Smooth muscle cell (in vitro differentiated cells): Measurements from ENCODE around the gene SNAPIN. TPM values are rescaled to one million over a fixed set of nuclear protein-coding genes. Genes with fewer than 3 reads are reported as not detected.

Experiments
- DNase-seq: peaks from one replicate; lab custom pipeline; 2025; ENCODE audit not compliant: unreplicated experiment; lab: John Stamatoyannopoulos, UW
- H2AFZ ChIP-seq: fragments of 200-600 bp; sonication (generic); 2 replicates; pipeline ENCODE4 v1.6.0; 2016; ENCODE audit warnings: antibody characterized with exemption, low read depth, mild to moderate bottlenecking
- H3F3A ChIP-seq: fragments of 200-600 bp; sonication (generic); 2 replicates; pipeline ENCODE4 v1.6.0; 2017; ENCODE audit warnings: antibody characterized with exemption, low read depth
- H3K27ac ChIP-seq: fragments of 200-600 bp; sonication (generic); 2 replicates; pipeline ENCODE4 v1.5.1; 2016; ENCODE audit warnings: low read depth, mild to moderate bottlenecking
- H3K27me3 ChIP-seq: fragments of 200-600 bp; sonication (generic); 2 replicates; pipeline ENCODE4 v1.6.1; 2016; ENCODE audit warnings: low read depth, mild to moderate bottlenecking
- H3K36me3 ChIP-seq: fragments of 200-600 bp; sonication (generic); 2 replicates; pipeline ENCODE4 v1.5.1; 2016; ENCODE audit warnings: low read depth
- H3K4me1 ChIP-seq: fragments of 200-600 bp; sonication (generic); 2 replicates; pipeline ENCODE4 v1.5.1; 2016; ENCODE audit warnings: low read depth
- H3K4me2 ChIP-seq: fragments of 200-600 bp; sonication (generic); 2 replicates; pipeline ENCODE4 v1.6.0; 2016; ENCODE audit warnings: mild to moderate bottlenecking
- H3K4me3 ChIP-seq: fragments of 200-600 bp; sonication (generic); 2 replicates; pipeline ENCODE4 v1.5.1; 2016; ENCODE audit warnings: mild to moderate bottlenecking
- H3K79me2 ChIP-seq: fragments of 200-600 bp; sonication (generic); 2 replicates; pipeline ENCODE4 v1.6.0; 2016; ENCODE audit warnings: low read depth, mild to moderate bottlenecking
- H3K9ac ChIP-seq: fragments of 200-600 bp; sonication (generic); 2 replicates; pipeline ENCODE4 v1.6.0; 2016; ENCODE audit warnings: low read depth
- H3K9me3 ChIP-seq: fragments of 200-600 bp; sonication (generic); replicated peaks from 2 replicates; pipeline ENCODE4 v1.5.1; 2016; ENCODE audit warnings: low read depth
- H4K20me1 ChIP-seq: fragments of 200-600 bp; sonication (generic); 2 replicates; pipeline ENCODE4 v1.6.0; 2016; ENCODE audit warnings: low read depth
- WGBS: methylation state at CpG from one replicate; pipeline ENCODE4 v1.1.7; 2016; ENCODE audit warnings: low lambda C conversion rate; 5-methylcytosine and 5-hydroxymethylcytosine counted together
- polyA plus RNA-seq: library from polyadenylated mRNA; unstranded; fragments of >200 nt; fragmentation: Nextera tagmentation; extraction: Ambion mirVana; gene quantifications from 2 replicates; pipeline ENCODE4 v1.2.1, GENCODE V29; 2016
- total RNA-seq: library from RNA; depleted of rRNA; stranded (reverse); fragments of >200 nt; gene quantifications from 2 replicates; pipeline ENCODE4 v1.2.3, GENCODE V29; 2014
- TF ChIP-seq, protein P1 (sequence below): fragments of 200-600 bp; sonication (generic); IDR thresholded peaks from 2 replicates; pipeline ENCODE4 v1.5.1; 2017; ENCODE audit warnings: borderline replicate concordance, mild to moderate bottlenecking, antibody characterized with exemption; ENCODE audit not compliant: insufficient read depth, poor library complexity, severe bottlenecking

SNAPIN gene
- total and polyA plus RNA-seq, 2 experiments from 2014 or later: 52.0 to 65.5 TPM

DNA sequence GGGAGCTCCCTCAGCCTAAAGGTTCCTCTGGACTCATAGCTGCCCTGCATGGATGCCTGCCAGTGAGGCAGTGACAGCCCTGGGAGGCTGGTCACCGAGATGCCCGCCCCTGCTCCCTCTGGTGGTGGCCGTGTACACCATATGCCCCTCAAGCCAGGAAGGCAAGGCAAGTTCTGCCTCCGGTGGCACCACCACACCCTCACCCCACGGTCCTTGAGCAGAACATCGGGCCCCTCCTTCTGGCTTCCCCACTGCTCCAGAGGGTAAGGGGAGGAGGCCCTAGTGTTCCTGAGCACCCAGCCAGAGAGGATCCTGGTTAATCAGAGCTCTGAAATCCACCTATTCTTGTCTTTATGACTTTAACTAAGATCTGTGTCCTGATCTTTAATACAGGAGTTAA lies 40.8 kb upstream of the SNAPIN start:
- no peak overlapping the region for H3K9ac ChIP-seq
- 62% methylated on average over 6 of the region's 6 CpGs for WGBS
- H4K20me1 ChIP-seq: no peaks in the 10 kb centered on the region
- no peak overlapping the region for H2AFZ ChIP-seq
- TF ChIP-seq, protein P1, sequence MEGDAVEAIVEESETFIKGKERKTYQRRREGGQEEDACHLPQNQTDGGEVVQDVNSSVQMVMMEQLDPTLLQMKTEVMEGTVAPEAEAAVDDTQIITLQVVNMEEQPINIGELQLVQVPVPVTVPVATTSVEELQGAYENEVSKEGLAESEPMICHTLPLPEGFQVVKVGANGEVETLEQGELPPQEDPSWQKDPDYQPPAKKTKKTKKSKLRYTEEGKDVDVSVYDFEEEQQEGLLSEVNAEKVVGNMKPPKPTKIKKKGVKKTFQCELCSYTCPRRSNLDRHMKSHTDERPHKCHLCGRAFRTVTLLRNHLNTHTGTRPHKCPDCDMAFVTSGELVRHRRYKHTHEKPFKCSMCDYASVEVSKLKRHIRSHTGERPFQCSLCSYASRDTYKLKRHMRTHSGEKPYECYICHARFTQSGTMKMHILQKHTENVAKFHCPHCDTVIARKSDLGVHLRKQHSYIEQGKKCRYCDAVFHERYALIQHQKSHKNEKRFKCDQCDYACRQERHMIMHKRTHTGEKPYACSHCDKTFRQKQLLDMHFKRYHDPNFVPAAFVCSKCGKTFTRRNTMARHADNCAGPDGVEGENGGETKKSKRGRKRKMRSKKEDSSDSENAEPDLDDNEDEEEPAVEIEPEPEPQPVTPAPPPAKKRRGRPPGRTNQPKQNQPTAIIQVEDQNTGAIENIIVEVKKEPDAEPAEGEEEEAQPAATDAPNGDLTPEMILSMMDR: peak; percentile 49
- H3K79me2 ChIP-seq: peaks cover 10% of the 10 kb centered on the region
- H3F3A ChIP-seq: no peaks in the 10 kb centered on the region
- peaks cover 6% of the 10 kb centered on the region for H3K4me1 ChIP-seq
- H3K4me3 ChIP-seq: no peak overlapping the region
- H3K4me2 ChIP-seq: no peak overlapping the region
- H3K9me3 ChIP-seq: no peaks in the 10 kb centered on the region
- no peak overlapping the region for H3K27ac ChIP-seq
- no peak for DNase-seq
- no peaks in the 10 kb centered on the region for H3K27me3 ChIP-seq
- H3K36me3 ChIP-seq: no peaks in the 10 kb centered on the region

DNA sequence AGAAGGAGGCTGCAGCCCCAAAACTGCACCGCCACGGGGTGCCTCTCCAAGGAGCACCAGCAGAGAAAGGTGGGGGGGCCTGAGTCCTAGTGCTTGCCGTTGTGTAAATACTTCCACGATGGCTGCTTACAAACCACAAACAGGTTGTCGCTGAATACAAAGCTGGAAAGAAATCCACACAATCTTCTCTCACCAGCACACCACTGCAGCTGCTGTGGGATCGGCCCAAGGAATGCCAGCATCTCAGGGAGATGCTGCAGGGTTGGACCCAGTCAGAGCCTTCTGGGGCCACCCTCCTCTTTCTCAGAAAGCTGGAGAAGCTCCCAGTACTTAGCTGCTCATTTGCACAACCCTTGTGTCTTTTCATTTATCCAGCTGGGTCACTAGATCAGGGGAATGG lies 39.3 kb upstream of the SNAPIN start:
- 95% methylated on average over 6 of the region's 6 CpGs for WGBS
- Histone ChIP-seq H3K79me2 (no peaks in the 10 kb centered on the region), H2AFZ (no peak overlapping the region), H4K20me1 (no peaks in the 10 kb centered on the region), H3K4me2 (no peak overlapping the region), H3F3A (no peaks in the 10 kb centered on the region), H3K27ac (no peak overlapping the region), H3K9ac (no peak overlapping the region), H3K27me3 (no peaks in the 10 kb centered on the region), H3K4me3 (no peak overlapping the region), H3K4me1 (no peaks in the 10 kb centered on the region), H3K36me3 (peaks cover 4% of the 10 kb centered on the region), H3K9me3 (no peaks in the 10 kb centered on the region)
- TF ChIP-seq, protein P1: no peak
- DNase-seq: no peak

DNA sequence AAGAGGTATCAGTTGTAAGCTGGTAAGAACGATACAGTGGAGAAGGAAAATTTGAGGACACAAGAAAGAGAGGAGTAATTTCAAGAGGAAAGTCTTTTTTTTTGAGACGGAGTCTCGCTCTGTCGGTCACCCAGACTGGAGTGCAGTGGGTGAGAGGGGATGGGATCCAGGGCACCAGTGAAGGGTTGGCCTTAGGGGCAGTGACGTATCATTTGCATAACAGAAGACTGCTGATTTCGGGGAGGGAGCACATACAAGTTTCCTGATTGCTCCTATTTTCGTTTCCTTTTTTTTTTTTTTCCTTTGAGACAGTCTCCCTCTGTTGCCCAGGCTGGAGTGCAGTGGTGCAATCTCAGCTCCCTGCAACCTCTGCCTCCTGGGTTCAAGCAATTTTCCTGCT lies 35.4 kb upstream of the SNAPIN start:
- Histone ChIP-seq H3K27ac (no peak overlapping the region), H2AFZ (no peak overlapping the region), H4K20me1 (no peaks in the 10 kb centered on the region), H3K27me3 (no peaks in the 10 kb centered on the region), H3K4me3 (no peak overlapping the region), H3K9ac (no peak overlapping the region), H3K9me3 (no peaks in the 10 kb centered on the region), H3F3A (no peaks in the 10 kb centered on the region), H3K36me3 (peaks cover 4% of the 10 kb centered on the region), H3K4me1 (peaks cover 8% of the 10 kb centered on the region), H3K79me2 (peaks cover 6% of the 10 kb centered on the region), H3K4me2 (no peak overlapping the region)
- TF ChIP-seq, protein P1: no peak
- 73% methylated on average over 7 of the region's 7 CpGs for WGBS
- no peak for DNase-seq

DNA sequence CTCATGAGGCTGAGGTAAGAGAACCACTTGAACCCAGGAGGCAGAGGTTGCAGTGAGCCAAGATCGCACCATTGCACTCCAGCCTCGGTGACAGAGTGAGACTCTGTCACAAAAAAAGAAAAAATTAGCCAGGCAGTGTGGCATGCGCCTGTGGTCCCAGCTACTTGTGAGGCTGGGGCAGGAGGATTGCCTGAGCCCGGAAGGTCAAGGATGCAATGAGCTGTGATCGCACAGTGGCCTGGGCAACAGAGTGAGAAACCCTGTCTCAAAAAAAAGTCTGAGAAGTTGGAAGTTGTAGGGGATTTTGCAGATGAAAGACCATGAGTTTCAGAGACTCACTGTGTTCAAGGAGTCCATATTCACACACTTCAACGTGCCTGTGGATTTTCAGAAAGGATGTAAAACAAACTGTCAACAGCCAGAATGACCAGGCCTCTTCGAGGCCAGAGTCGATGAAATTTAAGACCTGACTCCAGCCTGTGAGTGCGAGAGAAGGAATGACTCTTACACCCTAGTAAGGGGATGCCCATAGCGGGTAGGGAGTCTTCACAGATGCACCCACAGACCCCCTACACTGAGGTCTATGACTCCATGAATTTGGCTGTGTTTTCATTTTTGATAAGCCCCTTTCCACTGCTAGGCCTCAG lies 33.4 kb upstream of the SNAPIN start:
- peaks cover 6% of the 10 kb centered on the region for H3K79me2 ChIP-seq
- no peaks in the 10 kb centered on the region for H3K9me3 ChIP-seq
- no peaks in the 10 kb centered on the region for H3K27me3 ChIP-seq
- peak overlapping the region; percentile 18 for H3K27ac ChIP-seq
- peaks cover 17% of the 10 kb centered on the region for H3K4me1 ChIP-seq
- H3K9ac ChIP-seq: no peak overlapping the region
- no peaks in the 10 kb centered on the region for H4K20me1 ChIP-seq
- no peaks in the 10 kb centered on the region for H3F3A ChIP-seq
- H3K4me2 ChIP-seq: peak overlapping the region; percentile 15
- no peak overlapping the region for H2AFZ ChIP-seq
- WGBS: 58% methylated on average over 10 of the region's 10 CpGs
- DNase-seq: no peak
- no peak overlapping the region for H3K4me3 ChIP-seq
- peaks cover 4% of the 10 kb centered on the region for H3K36me3 ChIP-seq
- TF ChIP-seq, protein P1: no peak
